Tibial artery (tissue), 4 donors: ENCODE results near the gene MMP3.

Experiments used
- DNase-seq, 2 donors: peaks; one replicate each; pipeline ENCODE4 v3.0.0-alpha.2; 2019
- H3K27ac ChIP-seq, 2 donors: fragments of 200-600 bp; sonication (generic) in 1 of 2; 1 replicate in 1 of 2; 2 replicates in 1 of 2; pipeline ENCODE4 v1.5.1; 2018 to 2019; ENCODE audit warnings: mild to moderate bottlenecking in 1 of 2
- H3K27me3 ChIP-seq, 2 donors: fragments of 200-600 bp; sonication (generic) in 1 of 2; one replicate each; pipeline versions ENCODE4 v1.5.1 to v1.6.0; 2016 to 2019
- H3K36me3 ChIP-seq, 3 donors: fragments of 200-600 bp; sonication (generic) in 2 of 3; one replicate each; pipeline ENCODE4 v1.5.1; 2016 to 2019; ENCODE audit warnings: mild to moderate bottlenecking in 2 of 3
- H3K4me1 ChIP-seq, 4 donors: fragments of 200-600 bp; sonication (generic) in 2 of 4; 1 replicate in 3 of 4; 2 replicates in 1 of 4; pipeline ENCODE4 v1.5.1; 2016 to 2019
- H3K4me3 ChIP-seq, 2 donors: fragments of 200-600 bp; sonication (generic) in 1 of 2; 1 replicate in 1 of 2; 2 replicates in 1 of 2; pipeline ENCODE4 v1.5.1; 2018 to 2019; ENCODE audit warnings: mild to moderate bottlenecking in 2 of 2
- H3K9me3 ChIP-seq, 3 donors: fragments of 200-600 bp; sonication (generic) in 1 of 3; one replicate each; pipeline ENCODE4 v1.5.1; 2016 to 2019
- CTCF ChIP-seq, 2 experiments: fragments of 200-600 bp in 1 of 2; fragments of 450-650 bp in 1 of 2; IDR thresholded peaks; one replicate each; pipeline ENCODE4 v1.5.1; 2017 to 2019; ENCODE audit warnings: antibody characterized with exemption in 2 of 2, mild to moderate bottlenecking in 1 of 2, moderate library complexity in 1 of 2
- intact Hi-C: fragments of 100-400 bp; cut with DNase I; formaldehyde crosslinking; loops from one replicate; pipeline ENCODE4 v1.15.0; 2023; ENCODE audit warnings: low total_unique reads

MMP3 gene

GRCh38 chr11:102840018-102840417 is 3.4 kb downstream of the MMP3 start:
- no peak for DNase-seq
- H3K4me3 ChIP-seq = no peak overlapping the region
- H3K27me3 ChIP-seq = no peaks in the 10 kb centered on the region
- H3K36me3 ChIP-seq = no peaks in the 10 kb centered on the region
- H3K4me1 ChIP-seq = no peaks in the 10 kb centered on the region
- TF ChIP-seq CTCF (IDR thresholded peaks at IDR 0.05) = no peak
- intact Hi-C loops = no loop called here
- H3K27ac ChIP-seq = no peak overlapping the region
- no peaks in the 10 kb centered on the region for H3K9me3 ChIP-seq

GRCh38 chr11:102837646-102838045 is 5.8 kb downstream of the MMP3 start:
- H3K27me3 ChIP-seq = no peaks in the 10 kb centered on the region
- intact Hi-C loops = no loop called here
- no peak overlapping the region for H3K4me3 ChIP-seq
- no peak for DNase-seq
- H3K27ac ChIP-seq = no peak overlapping the region
- no peaks in the 10 kb centered on the region for H3K4me1 ChIP-seq
- H3K9me3 ChIP-seq = no peaks in the 10 kb centered on the region
- no peak for TF ChIP-seq CTCF (IDR thresholded peaks at IDR 0.05)
- no peaks in the 10 kb centered on the region for H3K36me3 ChIP-seq

- H3K27me3 ChIP-seq = no peaks in the 10 kb centered on the region
- H3K36me3 ChIP-seq = no peaks in the 10 kb centered on the region
- H3K27ac ChIP-seq = no peak overlapping the region
- no peaks in the 10 kb centered on the region for H3K4me1 ChIP-seq
- H3K9me3 ChIP-seq = no peaks in the 10 kb centered on the region
- TF ChIP-seq CTCF (IDR thresholded peaks at IDR 0.05) = no peak
- intact Hi-C loops = no loop called here
- no peak overlapping the region for H3K4me3 ChIP-seq
- DNase-seq = no peak
These were observed 6.3 kb downstream of the MMP3 start for GRCh38 chr11:102837156-102837555.

- H3K9me3 ChIP-seq = no peaks in the 10 kb centered on the region
- no peaks in the 10 kb centered on the region for H3K27me3 ChIP-seq
- no peak overlapping the region for H3K4me3 ChIP-seq
- DNase-seq = no peak
- H3K36me3 ChIP-seq = no peaks in the 10 kb centered on the region
- no peak overlapping the region for H3K27ac ChIP-seq
- intact Hi-C loops = no loop called here
- no peak for TF ChIP-seq CTCF (IDR thresholded peaks at IDR 0.05)
- H3K4me1 ChIP-seq = no peaks in the 10 kb centered on the region
These were observed 7.0 kb downstream of the MMP3 start for GRCh38 chr11:102836290-102836875.

- no peaks in the 10 kb centered on the region for H3K4me1 ChIP-seq
- no peak overlapping the region for H3K4me3 ChIP-seq
- no peak for DNase-seq
- intact Hi-C loops = no loop called here
- no peaks in the 10 kb centered on the region for H3K9me3 ChIP-seq
- no peak for TF ChIP-seq CTCF (IDR thresholded peaks at IDR 0.05)
- H3K36me3 ChIP-seq = no peaks in the 10 kb centered on the region
- H3K27me3 ChIP-seq = peaks cover 0 to 11% of the 10 kb centered on the region in 2 donors
- no peak overlapping the region for H3K27ac ChIP-seq
These were observed 9.7 kb downstream of the MMP3 start for GRCh38 chr11:102833731-102834130.

GRCh38 chr11:102832612-102833011 is 10.8 kb downstream of the MMP3 start:
- H3K27ac ChIP-seq = no peak overlapping the region
- no peaks in the 10 kb centered on the region for H3K36me3 ChIP-seq
- TF ChIP-seq CTCF (IDR thresholded peaks at IDR 0.05) = no peak
- DNase-seq = no peak
- H3K4me3 ChIP-seq = no peak overlapping the region
- peaks cover 0 to 11% of the 10 kb centered on the region in 2 donors for H3K27me3 ChIP-seq
- H3K9me3 ChIP-seq = no peaks in the 10 kb centered on the region
- intact Hi-C loops = no loop called here
- H3K4me1 ChIP-seq = no peaks in the 10 kb centered on the region
